GM12872 (cell line): ENCODE measurements around the gene AGPS.

ENCODE experiments used
- TF ChIP-seq, protein P1 (sequence below): IDR thresholded peaks from 3 replicates; pipeline ENCODE4 v1.5.1; 2011; ENCODE audit warnings: low read depth, mild to moderate bottlenecking, low read length, moderate library complexity; ENCODE audit not compliant: insufficient read depth

Gene AGPS

DNA sequence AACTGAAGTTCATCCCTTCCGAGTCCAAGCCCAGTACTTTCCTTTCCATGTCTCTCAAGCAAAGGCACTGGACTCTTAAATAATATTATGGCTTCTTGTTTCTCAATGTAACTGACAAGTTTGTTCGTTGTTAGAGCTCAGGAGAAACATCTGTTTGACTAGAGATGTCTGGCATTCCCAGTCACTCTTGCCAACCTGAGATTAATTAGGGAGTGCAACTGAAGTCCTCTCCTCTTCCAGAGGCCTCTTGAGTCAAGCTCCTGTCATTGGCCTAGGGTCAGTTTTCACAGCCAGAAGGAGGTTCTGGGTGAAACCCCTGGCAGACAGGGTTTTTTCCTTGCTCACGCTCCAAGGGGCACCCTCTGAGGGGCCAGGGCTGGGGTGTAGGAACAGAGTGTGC is 196.1 kb downstream of the AGPS start:
- TF ChIP-seq, protein P1, sequence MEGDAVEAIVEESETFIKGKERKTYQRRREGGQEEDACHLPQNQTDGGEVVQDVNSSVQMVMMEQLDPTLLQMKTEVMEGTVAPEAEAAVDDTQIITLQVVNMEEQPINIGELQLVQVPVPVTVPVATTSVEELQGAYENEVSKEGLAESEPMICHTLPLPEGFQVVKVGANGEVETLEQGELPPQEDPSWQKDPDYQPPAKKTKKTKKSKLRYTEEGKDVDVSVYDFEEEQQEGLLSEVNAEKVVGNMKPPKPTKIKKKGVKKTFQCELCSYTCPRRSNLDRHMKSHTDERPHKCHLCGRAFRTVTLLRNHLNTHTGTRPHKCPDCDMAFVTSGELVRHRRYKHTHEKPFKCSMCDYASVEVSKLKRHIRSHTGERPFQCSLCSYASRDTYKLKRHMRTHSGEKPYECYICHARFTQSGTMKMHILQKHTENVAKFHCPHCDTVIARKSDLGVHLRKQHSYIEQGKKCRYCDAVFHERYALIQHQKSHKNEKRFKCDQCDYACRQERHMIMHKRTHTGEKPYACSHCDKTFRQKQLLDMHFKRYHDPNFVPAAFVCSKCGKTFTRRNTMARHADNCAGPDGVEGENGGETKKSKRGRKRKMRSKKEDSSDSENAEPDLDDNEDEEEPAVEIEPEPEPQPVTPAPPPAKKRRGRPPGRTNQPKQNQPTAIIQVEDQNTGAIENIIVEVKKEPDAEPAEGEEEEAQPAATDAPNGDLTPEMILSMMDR, result no peak

DNA sequence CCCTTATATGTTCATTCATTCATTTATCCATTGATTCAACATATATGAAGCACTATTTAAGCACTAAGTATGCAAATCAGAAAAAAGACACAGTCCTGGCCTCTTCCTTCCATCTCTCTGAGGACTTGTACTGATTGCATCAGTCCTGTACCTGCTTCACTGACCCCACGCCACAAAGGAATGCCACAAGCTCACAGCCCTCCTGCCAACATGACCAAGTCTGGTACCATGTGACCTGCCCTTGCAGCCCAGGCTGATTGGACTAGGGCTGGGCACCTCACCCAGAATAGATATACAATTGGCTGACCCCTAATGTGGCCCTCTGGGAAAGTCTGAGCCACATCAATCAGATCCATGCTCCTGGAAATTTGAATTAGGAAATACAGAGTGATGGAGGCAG is 196.6 kb downstream of the AGPS start:
- TF ChIP-seq, protein P1, result no peak

DNA sequence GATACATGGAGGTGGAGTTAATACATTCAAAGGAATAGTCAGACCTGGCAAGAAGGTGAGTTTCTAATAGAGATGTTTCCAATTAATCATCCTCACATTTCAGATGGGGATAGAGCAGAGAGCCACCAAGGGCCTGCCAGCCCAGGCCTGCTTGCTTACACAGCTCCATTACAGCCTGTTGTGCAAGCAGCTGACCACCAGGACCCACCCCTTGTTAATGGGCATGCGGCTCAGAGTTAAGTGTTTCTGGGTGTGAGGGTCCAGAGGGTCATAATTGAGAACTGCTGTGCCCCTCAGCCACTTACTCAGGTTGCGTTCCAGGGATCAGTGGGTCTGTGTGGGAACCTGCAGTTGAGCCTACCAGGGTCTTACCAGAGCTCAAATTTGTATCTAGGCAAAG is 199.8 kb downstream of the AGPS start:
- TF ChIP-seq, protein P1, result no peak

DNA sequence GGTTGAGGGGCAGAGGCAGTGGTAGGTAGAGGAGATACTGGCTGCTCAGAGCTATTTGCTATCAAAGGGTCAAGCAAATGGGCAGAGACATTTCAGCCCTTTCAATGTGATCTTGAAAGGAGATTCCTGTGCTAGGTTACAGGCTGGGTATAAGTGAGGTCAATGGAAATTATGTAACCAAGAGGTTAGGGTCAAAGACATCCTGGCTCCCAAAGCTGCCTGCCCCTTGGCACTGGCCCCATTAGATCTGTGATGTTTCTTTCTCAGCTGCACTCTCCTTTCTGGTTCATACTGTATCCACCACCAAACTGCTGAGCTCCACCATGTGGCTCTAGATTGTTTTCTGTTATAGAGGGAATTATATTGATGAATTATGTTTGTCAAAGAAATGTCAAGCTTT is 200.4 kb downstream of the AGPS start:
- TF ChIP-seq, protein P1, result no peak

DNA sequence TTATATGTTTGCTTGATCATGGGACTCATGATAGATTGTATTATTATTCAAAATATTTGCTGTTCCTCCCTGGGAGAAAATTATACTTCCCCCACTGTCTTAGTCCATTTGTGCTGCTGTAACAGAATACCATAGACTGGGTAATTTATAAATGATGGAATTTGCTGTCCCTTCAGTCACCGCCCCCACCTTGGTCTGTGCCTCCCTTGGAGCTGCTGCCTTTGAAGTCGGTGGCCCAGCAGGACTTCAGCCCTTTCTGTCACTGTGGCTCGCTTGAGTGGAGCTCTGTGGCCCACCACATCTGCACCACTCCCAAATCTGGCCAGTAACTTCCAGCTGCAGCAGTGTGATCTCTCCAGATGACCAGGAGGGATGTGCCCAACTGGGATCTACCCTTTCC is 200.8 kb downstream of the AGPS start:
- TF ChIP-seq, protein P1, result no peak
